GM12891 (cell line): Measurements from ENCODE around the gene ICAM2.
"Not testable (repeated sequence)": the region's sequence is repeated elsewhere in the genome, so short reads cannot be mapped to it uniquely, and the experiment has no call there.

Source experiments
- DNase-seq: peaks from one replicate; pipeline ENCODE4 v3.0.0; 2011; ENCODE audit warnings: low spot score; ENCODE audit not compliant: insufficient read length
- FAIRE-seq: peaks from 2 replicates; lab custom pipeline; 2011; peaks lifted over from hg19 to GRCh38; lab: Jason Lieb, UNC
- PAX5 ChIP-seq: IDR thresholded peaks from 2 replicates; pipeline ENCODE4 v1.6.1; 2011; ENCODE audit warnings: low read length, moderate library complexity, mild to moderate bottlenecking; ENCODE audit not compliant: insufficient read depth, severe bottlenecking
- POLR2A ChIP-seq: IDR thresholded peaks from 2 replicates; pipeline ENCODE4 v1.6.1; 2011; ENCODE audit warnings: low read depth, low read length, control low read depth
- POLR2AphosphoS5 ChIP-seq: IDR thresholded peaks from 2 replicates; pipeline ENCODE4 v1.6.1; 2011; ENCODE audit warnings: low read depth, low read length, control low read depth
- POU2F2 ChIP-seq: IDR thresholded peaks from 2 replicates; pipeline ENCODE4 v1.6.1; 2011; ENCODE audit warnings: low read depth, mild to moderate bottlenecking, control low read depth, low read length, moderate library complexity
- SPI1 ChIP-seq: IDR thresholded peaks from 2 replicates; pipeline ENCODE4 v1.6.1; 2011; ENCODE audit warnings: low read depth, low read length, control low read depth
- TAF1 ChIP-seq: IDR thresholded peaks from 2 replicates; pipeline ENCODE4 v1.6.1; 2011; ENCODE audit warnings: low read depth, low read length, control low read depth

Gene ICAM2

DNA sequence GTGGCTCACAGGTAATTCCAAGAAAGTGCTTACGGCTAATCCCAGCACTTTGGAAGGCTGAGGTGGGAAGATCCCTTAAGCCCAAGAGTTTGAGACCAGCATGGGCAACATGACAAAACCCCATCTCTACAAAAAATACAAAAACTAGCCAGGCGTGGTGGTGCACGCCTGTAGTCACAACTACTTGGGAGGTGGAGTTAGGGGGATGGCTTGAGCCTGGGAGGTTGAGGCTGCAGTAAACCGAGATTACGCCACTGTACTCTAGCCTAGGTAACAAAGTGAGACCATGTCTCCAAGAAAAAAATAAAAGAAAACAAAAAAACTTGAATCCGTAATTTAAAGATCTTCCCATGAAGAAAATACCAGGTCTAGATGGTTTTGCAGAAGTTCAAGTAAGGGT is 5.0 kb downstream of the ICAM2 start:
- FAIRE-seq: peak; percentile 58
- no peak for DNase-seq
- no peak for TF ChIP-seq POLR2AphosphoS5
- no peak for TF ChIP-seq TAF1
- no peak for TF ChIP-seq POLR2A
- TF ChIP-seq PAX5: no peak
- TF ChIP-seq SPI1: no peak
- TF ChIP-seq POU2F2: no peak

DNA sequence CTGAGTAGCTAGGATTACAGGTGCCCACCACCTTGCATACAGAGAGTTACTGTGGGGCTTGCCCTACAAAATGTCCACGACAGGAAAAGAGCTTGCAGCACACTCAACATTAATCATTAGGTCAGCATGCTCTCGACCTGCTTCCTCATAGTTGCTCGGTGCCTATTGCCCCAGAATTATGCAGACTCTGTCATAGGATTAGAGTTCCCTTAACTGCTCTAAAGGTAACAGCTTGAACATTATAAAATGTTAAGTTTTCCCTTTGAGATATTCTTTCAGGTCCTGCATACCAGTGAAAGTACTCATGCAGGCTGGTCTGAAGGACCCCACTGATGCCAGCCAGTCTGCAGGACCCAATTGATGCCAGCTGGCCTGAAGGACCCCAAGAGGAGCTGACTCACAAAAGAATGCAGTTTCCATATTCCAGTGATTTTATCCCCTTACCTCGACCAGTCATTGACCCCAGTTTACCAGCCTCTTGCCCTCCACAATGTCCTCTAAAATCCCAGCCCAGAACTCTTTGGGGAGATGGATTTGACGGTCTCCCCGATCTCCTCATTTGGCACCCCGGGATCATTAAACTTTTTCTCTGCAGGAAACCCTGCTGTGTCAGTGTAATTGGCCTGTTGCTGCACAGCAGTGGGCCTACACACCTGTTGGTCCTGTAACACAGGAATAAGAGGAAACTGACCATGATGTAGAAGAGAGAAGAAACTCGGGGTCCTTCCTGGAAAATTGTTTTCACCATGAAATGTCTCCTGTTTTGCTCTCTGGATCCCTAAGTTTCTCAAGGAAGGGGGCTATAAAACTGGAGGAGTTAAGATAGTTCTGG is 10.6 kb downstream of the ICAM2 start:
- no peak for TF ChIP-seq TAF1
- no peak for TF ChIP-seq POLR2A
- no peak for TF ChIP-seq POLR2AphosphoS5
- TF ChIP-seq POU2F2: no peak
- no peak for TF ChIP-seq PAX5
- no peak for TF ChIP-seq SPI1
- no peak for FAIRE-seq
- no peak for DNase-seq

DNA sequence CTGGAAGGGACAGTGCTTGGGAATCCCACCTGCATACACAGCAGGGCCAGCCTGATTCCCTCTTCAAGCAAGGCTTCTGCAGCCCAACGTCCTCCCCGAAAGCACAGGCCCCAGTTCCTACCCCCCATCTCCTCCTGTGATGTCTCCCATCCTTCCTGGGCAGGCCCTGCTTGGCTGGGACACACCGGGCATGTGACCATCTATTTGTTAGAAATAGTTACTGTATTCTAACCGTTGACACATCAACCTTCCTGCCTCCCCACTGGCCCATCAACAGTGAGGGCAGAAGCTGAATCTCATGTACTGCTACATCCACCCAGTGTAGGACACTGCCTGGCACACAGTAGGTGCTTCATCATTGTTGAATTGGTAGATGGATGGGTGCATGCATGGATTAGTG is 11.6 kb downstream of the ICAM2 start:
- DNase-seq (no peak), FAIRE-seq (no peak)
- TF ChIP-seq PAX5 (no peak), POLR2A (no peak), SPI1 (no peak), POLR2AphosphoS5 (no peak), POU2F2 (no peak), TAF1 (no peak)

DNA sequence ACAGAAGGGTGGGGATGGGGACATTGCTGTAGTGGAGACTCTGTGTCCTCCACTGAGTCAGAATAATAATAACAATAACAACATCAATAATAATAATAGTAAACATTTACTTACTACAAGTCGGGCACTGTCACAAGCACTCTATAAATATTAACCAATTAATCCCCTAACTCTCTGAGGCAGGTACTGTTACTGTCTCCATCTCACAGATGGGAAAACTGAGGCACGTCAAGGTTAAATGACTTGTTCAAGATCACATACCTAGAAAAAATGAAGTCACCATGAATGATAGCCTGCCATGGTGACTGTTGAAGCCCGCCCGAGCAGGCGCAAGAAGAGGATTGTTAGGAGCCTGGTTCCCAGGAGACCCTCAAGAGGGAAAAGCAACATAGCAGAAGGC is 12.1 kb downstream of the ICAM2 start:
- FAIRE-seq (no peak), DNase-seq (no peak)
- TF ChIP-seq POLR2A (no peak), POLR2AphosphoS5 (no peak), SPI1 (no peak), POU2F2 (no peak)

DNA sequence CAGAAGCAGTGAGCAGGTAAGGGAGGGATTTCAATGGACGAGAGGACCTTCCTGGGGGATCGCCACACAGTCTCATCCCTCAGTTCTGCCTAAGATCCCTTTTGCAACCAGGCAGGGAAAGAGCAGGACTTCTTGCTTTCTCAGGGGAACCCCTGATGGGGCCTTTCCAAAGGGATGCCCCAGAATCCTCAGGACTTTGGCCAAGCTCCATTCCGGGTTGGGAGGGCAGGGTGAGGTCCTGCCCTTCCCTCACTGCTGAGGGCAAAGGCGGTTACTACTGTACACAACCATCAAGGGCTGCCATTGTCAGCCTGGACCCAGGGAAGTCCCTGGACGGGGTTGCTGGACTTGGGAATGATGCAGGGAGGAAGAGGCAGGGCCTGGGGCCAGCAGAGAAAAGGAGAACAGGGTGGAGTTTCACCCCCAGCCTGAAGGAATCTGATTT is 12.6 kb downstream of the ICAM2 start:
- DNase-seq (no peak), FAIRE-seq (no peak)
- TF ChIP-seq TAF1 (no peak), SPI1 (no peak), POLR2AphosphoS5 (no peak), PAX5 (no peak), POLR2A (no peak), POU2F2 (no peak)

DNA sequence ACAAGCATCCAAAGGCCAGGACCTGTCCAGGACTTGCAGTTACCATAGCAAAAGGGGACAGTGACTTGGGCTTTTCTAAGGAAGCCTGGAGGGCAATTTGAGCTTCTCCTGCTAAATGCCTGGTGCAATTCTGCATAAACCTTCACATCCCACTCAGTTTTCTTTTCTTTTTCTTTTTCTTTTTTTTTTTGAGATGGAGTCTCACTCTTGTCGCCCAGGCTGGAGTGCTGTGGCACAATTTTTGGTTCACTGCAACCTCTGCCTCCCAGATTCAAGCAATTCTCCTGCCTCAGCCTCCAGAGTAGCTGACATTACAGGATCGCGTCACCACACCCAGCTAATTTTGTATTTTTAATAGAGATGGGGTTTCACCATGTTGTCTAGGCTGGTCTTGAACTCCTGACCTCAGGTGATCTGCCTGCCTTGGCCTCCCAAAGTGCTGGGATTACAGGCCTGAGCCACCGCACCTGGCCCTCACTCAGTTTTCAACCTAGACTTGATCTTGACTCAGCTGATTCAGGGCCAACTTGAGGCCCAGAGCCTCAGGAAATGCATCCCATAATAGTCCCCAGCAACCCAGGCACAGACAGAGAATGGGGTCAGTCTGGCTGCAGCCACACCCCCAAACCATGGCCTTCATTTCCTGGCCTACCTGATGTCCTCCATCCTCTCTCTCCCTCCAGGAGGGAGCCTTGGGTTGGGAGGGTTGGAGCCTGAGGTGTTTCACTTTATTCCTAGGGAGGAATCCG is 13.2 kb downstream of the ICAM2 start:
- FAIRE-seq, DNase-seq: not testable (repeated sequence)

DNA sequence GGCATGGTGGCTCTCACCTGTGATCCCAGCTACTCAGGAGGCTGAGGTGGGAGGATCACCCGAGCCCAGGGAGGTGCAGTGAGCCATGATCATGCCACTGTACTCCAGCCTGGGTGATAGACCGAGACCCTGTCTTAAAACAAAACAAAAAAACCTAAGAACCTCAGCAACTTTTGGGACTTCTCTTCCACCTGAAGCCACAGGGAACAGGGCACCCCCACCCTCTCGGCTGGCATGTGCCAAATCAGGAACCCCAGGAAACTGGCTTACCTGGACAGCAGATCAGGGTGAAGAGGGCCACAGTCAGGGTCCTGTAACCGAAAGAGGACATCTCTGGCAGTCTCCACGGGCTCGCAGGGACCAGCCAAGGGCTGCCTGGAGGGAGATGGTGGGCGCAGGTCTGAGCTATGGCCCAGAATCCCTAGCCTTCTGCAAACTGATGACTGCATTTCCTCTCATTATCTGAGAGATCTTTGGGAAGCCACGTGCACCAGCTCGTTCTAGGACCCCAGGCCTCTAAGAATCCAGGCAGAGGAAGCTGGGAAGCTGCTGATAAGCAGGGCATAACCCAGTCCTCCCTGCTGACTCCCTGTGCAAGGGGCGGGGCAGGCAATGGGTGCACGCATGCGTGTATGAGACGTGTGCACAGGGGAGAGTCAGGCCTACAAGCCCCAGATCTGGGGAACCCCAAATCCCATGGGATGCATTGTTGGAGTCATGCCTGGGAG is 13.9 kb downstream of the ICAM2 start:
- no peak for FAIRE-seq
- no peak for DNase-seq
- TF ChIP-seq POLR2AphosphoS5 (no peak), POLR2A (no peak), POU2F2 (no peak), SPI1 (no peak), PAX5 (no peak), TAF1 (no peak)

DNA sequence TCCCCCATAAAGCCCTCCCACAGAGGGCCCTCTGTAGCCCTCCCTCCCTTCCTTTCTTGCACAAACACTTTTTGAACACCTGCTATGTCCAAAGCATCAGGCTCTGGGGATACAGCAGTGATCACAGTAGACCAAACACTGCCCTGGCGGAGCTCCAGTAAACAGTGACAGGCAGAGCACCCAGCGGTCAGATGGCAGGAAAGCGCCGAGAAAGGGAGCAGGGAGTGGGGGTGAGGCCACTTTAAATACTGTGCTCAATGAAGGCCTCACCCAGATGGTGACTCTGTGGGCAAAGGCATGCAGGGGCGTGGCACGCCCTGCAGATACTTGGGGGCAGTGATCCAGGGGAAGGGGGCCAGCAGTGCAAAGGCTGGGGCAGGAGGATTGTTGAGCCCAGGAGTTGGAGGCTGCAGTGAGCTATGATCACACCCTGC is 14.7 kb downstream of the ICAM2 start:
- FAIRE-seq (no peak), DNase-seq (no peak)
- TF ChIP-seq POLR2AphosphoS5 (no peak), PAX5 (no peak), TAF1 (no peak), POLR2A (no peak), SPI1 (no peak), POU2F2 (no peak)

DNA sequence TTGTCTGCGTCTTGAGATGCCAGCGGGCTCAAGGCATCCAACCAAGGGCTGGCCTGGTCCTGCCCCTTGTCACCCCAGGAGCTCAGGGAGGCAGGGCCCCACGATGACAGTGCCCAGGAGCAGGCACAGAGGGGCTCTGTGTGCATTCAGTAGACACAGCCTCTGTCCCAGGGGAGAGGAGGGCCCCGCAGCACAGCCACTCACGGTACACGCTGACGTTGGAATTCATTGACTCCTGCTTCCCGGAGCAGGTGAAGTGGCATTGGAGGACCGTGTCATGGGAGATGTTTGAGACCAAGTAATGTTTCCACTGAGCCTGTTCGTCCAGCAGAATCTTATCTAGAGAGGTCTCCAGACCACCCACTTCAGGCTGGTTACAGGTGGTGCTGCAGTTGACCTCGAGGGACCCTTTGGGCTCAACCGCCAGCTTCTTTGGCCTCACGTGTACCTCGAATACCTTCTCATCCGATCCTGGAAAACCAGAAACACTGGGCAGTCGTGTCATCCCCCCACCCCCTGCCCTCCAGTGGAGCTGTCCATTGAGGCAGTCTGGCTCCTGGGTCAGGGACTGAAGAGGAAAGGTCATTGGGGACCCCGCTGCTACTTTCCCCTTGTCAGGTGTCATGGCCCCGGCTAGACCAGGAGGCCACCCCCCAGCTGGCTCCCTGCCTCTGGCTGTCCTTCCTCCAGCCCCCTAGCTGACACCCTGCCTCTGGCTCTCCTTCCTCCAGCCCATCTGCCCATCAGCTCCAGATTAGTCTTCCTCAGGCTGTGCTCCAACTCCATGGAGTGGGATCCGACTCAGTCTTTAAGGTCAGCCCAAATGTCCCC is 15.3 kb downstream of the ICAM2 start:
- no peak for TF ChIP-seq POU2F2
- TF ChIP-seq SPI1: no peak
- TF ChIP-seq POLR2AphosphoS5: no peak
- no peak for TF ChIP-seq POLR2A
- no peak for TF ChIP-seq PAX5
- TF ChIP-seq TAF1: no peak
- DNase-seq (no peak), FAIRE-seq (no peak)

DNA sequence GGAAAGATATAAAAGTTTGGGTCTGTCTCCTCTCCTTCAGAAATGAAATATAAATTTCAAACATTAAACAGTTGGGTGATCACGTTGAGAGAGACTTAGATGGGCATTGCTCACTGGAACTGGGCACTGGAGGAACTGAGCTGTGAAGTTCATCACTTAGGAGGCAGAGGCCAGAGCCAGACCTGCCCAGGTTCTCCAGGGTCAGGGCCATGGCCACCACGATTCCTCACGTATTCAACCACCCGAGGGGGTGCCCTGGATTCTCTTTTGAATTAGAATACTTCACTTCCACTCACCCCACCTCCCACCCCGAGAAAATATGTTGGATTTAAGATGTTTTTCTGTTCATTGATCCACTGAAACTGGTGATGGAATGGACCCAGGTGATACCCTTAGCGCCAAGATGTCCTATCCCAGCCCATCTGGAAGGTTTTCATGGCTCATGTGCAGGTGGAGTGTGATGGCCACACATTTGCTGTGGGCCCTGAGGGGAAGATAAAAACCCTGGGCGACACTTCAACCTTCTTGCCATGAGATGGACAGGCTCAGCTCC is 16.1 kb downstream of the ICAM2 start:
- TF ChIP-seq POLR2AphosphoS5 (no peak), POLR2A (no peak), PAX5 (no peak), SPI1 (no peak), TAF1 (no peak), POU2F2 (no peak)
- DNase-seq: no peak
- FAIRE-seq: no peak
